H9 (cell line): Measurements from ENCODE around the gene CCDC40. TPM values are rescaled to one million over a fixed set of nuclear protein-coding genes. Genes with fewer than 3 reads are reported as not detected.

Experiments used
- DNase-seq: peaks from one replicate; pipeline ENCODE4 v3.0.0-alpha.2; 2017
- H2AFZ ChIP-seq: one replicate; pipeline ENCODE4 v1.6.1; 2013; ENCODE audit warnings: mild to moderate bottlenecking, low read length, control low read depth, moderate library complexity
- H2AK5ac ChIP-seq: 2 replicates; pipeline ENCODE4 v1.6.1; 2013; ENCODE audit warnings: low read length, control low read depth, mixed read lengths; ENCODE audit not compliant: insufficient read length
- H2BK120ac ChIP-seq: one replicate; pipeline ENCODE4 v1.6.1; 2013; ENCODE audit warnings: low read depth, mild to moderate bottlenecking, low read length, control low read depth, inconsistent platforms; ENCODE audit not compliant: poor library complexity, severe bottlenecking
- H2BK12ac ChIP-seq: 2 replicates; pipeline ENCODE4 v1.6.1; 2013; ENCODE audit warnings: low read length, control low read depth, mixed read lengths, low read depth; ENCODE audit not compliant: insufficient read length
- H2BK15ac ChIP-seq: 2 replicates; pipeline ENCODE4 v1.6.1; 2013; ENCODE audit warnings: low read depth, low read length, control low read depth
- H2BK20ac ChIP-seq: one replicate; pipeline ENCODE4 v1.6.1; 2013; ENCODE audit warnings: low read depth, mild to moderate bottlenecking, low read length, control low read depth, inconsistent platforms; ENCODE audit not compliant: poor library complexity, severe bottlenecking
- H2BK5ac ChIP-seq: 2 replicates; pipeline ENCODE4 v1.6.1; 2013; ENCODE audit warnings: low read length, control low read depth, mixed read lengths; ENCODE audit not compliant: insufficient read length
- H3K14ac ChIP-seq: 2 replicates; pipeline ENCODE4 v1.6.1; 2013; ENCODE audit warnings: low read length, control low read depth; ENCODE audit not compliant: insufficient read depth
- H3K18ac ChIP-seq: 2 replicates; pipeline ENCODE4 v1.6.1; 2013; ENCODE audit warnings: low read depth, mild to moderate bottlenecking, mixed read lengths, low read length, control low read depth; ENCODE audit not compliant: insufficient read length
- H3K23ac ChIP-seq: 2 replicates; pipeline ENCODE4 v1.6.1; 2013; ENCODE audit warnings: low read length, control low read depth, mixed read lengths, low read depth; ENCODE audit not compliant: insufficient read length
- H3K23me2 ChIP-seq: 2 replicates; pipeline ENCODE4 v1.6.1; 2013; ENCODE audit warnings: low read depth, mild to moderate bottlenecking, mixed read lengths, low read length, control low read depth; ENCODE audit not compliant: insufficient read length, poor library complexity, severe bottlenecking
- H3K27ac ChIP-seq: 2 replicates; pipeline ENCODE4 v1.5.1; 2013; ENCODE audit warnings: low read length, control low read depth, mixed read lengths, low read depth; ENCODE audit not compliant: insufficient read length
- H3K27me3 ChIP-seq: 2 replicates; pipeline ENCODE4 v1.6.1; 2013; ENCODE audit warnings: low read length, control low read depth, inconsistent platforms; ENCODE audit not compliant: insufficient read depth
- H3K4ac ChIP-seq: 2 replicates; pipeline ENCODE4 v1.6.1; 2013; ENCODE audit warnings: low read depth, mild to moderate bottlenecking, control low read depth, inconsistent platforms, low read length, moderate library complexity
- H3K4me1 ChIP-seq: 2 replicates; pipeline ENCODE4 v1.6.1; 2013; ENCODE audit warnings: low read length, control low read depth, inconsistent platforms; ENCODE audit not compliant: insufficient read depth
- H3K4me2 ChIP-seq: 2 replicates; pipeline ENCODE4 v1.6.1; 2013; ENCODE audit warnings: low read length, control low read depth, mixed read lengths; ENCODE audit not compliant: insufficient read length, insufficient read depth
- H3K56ac ChIP-seq: 2 replicates; pipeline ENCODE4 v1.6.1; 2013; ENCODE audit warnings: low read depth, mild to moderate bottlenecking, mixed read lengths, low read length, control low read depth; ENCODE audit not compliant: insufficient read length
- H3K79me1 ChIP-seq: 2 replicates; pipeline ENCODE4 v1.6.1; 2013; ENCODE audit warnings: low read depth, mild to moderate bottlenecking, moderate library complexity, low read length, control low read depth, inconsistent platforms; ENCODE audit not compliant: insufficient read depth, poor library complexity, severe bottlenecking
- H3K79me2 ChIP-seq: 2 replicates; pipeline ENCODE4 v1.6.1; 2013; ENCODE audit warnings: low read length, control low read depth, inconsistent platforms; ENCODE audit not compliant: insufficient read depth
- H3K9ac ChIP-seq: 2 replicates; pipeline ENCODE4 v1.6.1; 2013; ENCODE audit warnings: low read length, control low read depth, mixed read lengths; ENCODE audit not compliant: insufficient read length; ENCODE audit errors: extremely low read depth
- H3K9me3 ChIP-seq: one replicate; pipeline ENCODE4 v1.6.1; 2013; ENCODE audit warnings: low read depth, low read length, inconsistent platforms; ENCODE audit not compliant: control insufficient read depth
- H3T11ph ChIP-seq: one replicate; pipeline ENCODE4 v1.6.1; 2013; ENCODE audit warnings: mild to moderate bottlenecking, low read length, control low read depth, inconsistent platforms
- H4K20me1 ChIP-seq: one replicate; pipeline ENCODE4 v1.6.1; 2013; ENCODE audit not compliant: control insufficient read depth, insufficient read length, insufficient read depth
- H4K5ac ChIP-seq: 2 replicates; pipeline ENCODE4 v1.6.1; 2013; ENCODE audit warnings: low read depth, mild to moderate bottlenecking, mixed read lengths, low read length, control low read depth; ENCODE audit not compliant: insufficient read length
- H4K8ac ChIP-seq: replicated peaks from 2 replicates; pipeline ENCODE4 v1.6.1; 2013; ENCODE audit warnings: low read length, control low read depth, mixed read lengths, low read depth; ENCODE audit not compliant: insufficient read length
- H4K91ac ChIP-seq: 2 replicates; pipeline ENCODE4 v1.6.1; 2013; ENCODE audit warnings: low read depth, mild to moderate bottlenecking, moderate library complexity, mixed read lengths, low read length, control low read depth; ENCODE audit not compliant: insufficient read length
- H3K27ac Mint-ChIP-seq, 3 experiments: 2 replicates in 2 of 3; 3 replicates in 1 of 3; pipeline ENCODE4 v1.8.0; 2020 to 2021; ENCODE audit warnings: mixed read lengths in 3 of 3, mild to moderate bottlenecking in 1 of 3, moderate library complexity in 1 of 3
- H3K27me3 Mint-ChIP-seq: 2 replicates; pipeline ENCODE4 v1.8.0; 2021; ENCODE audit warnings: low read depth, mild to moderate bottlenecking, moderate library complexity, mixed read lengths
- H3K36me3 Mint-ChIP-seq, 3 experiments: 2 replicates in 2 of 3; 3 replicates in 1 of 3; pipeline ENCODE4 v1.8.0; 2020 to 2021; ENCODE audit warnings: low read depth in 3 of 3, mixed read lengths in 3 of 3; ENCODE audit not compliant: insufficient read depth in 1 of 3
- H3K4me1 Mint-ChIP-seq, 2 experiments: 2 replicates each; pipeline ENCODE4 v1.8.0; 2020; ENCODE audit warnings: mixed read lengths in 2 of 2
- H3K4me3 Mint-ChIP-seq, 2 experiments: 2 replicates in 1 of 2; 3 replicates in 1 of 2; pipeline ENCODE4 v1.8.0; 2020 to 2021; ENCODE audit warnings: mild to moderate bottlenecking in 2 of 2, mixed read lengths in 2 of 2, moderate library complexity in 1 of 2
- H3K9me3 Mint-ChIP-seq, 2 experiments: 2 replicates in 1 of 2; 3 replicates in 1 of 2; pipeline ENCODE4 v1.8.0; 2020; ENCODE audit warnings: mild to moderate bottlenecking in 2 of 2, mixed read lengths in 2 of 2, moderate library complexity in 1 of 2
- WGBS: extraction: QIAGEN DNeasy Blood & Tissue Kit; methylation state at CpG from one replicate; pipeline ENCODE4 v1.1.7; 2013; ENCODE audit warnings: missing lambda C conversion rate, low lambda C conversion rate, mixed read lengths; ENCODE audit not compliant: insufficient read length; ENCODE audit errors: extremely low coverage; 5-methylcytosine and 5-hydroxymethylcytosine counted together
- total RNA-seq: library from RNA; stranded (reverse); gene quantifications from 2 replicates; pipeline ENCODE4 v1.2.1, GENCODE V29; 2021
- TF ChIP-seq, protein P1 (sequence below): fragments of 200-600 bp; sonication (generic); conservative IDR thresholded peaks from 3 replicates; pipeline ENCODE4 v1.8.0; 2021; ENCODE audit warnings: antibody characterized with exemption, mild to moderate bottlenecking

The CCDC40 gene
- total RNA-seq, 1 experiment from 2014 or later = 8.9 TPM

DNA sequence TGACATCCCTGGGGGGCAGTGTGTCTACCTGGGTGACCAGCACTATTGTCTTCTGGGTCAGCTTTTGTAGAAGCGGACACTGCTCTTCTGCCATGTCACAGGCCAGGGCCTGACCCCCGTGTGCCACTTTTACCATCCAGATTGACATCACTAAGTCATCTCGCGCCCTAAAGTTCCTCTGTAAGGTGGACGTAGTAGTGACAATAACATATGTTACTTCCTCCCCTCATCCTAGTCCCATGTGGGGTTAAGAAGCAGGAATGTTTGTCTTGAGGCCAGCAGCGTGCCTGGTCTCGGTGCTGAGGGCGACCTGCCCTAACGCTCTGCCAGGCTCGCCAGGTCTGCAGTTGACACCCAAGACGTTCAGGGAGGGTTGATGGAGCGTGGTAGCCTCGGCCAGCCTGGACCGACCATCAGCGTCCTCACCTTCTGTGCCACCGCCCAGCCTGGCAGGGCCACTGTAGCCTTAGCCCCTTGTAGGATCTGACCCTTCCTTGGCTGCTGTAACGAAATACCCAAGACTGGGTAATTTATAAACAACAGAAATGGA lies 85.7 kb downstream of the CCDC40 start:
- Histone ChIP-seq H4K91ac (no peak overlapping the region), H3K9me3 (no peaks in the 10 kb centered on the region), H2BK12ac (no peak overlapping the region), H3K4me2 (no peak overlapping the region), H3K9ac (no peak overlapping the region), H2BK20ac (no peak overlapping the region), H2AK5ac (no peak overlapping the region), H3T11ph (no peak overlapping the region), H3K14ac (no peak overlapping the region), H3K79me1 (no peaks in the 10 kb centered on the region), H4K5ac (no peak overlapping the region), H4K20me1 (no peaks in the 10 kb centered on the region), H3K4ac (no peak overlapping the region), H3K4me1 (peaks cover 9% of the 10 kb centered on the region; the same call in 1 of the 2 replicates), H3K56ac (no peak overlapping the region), H2AFZ (no peak overlapping the region), H2BK120ac (no peak overlapping the region), H4K8ac (no peak overlapping the region), H3K18ac (no peak overlapping the region), H3K27ac (no peak overlapping the region), H3K27me3 (no peaks in the 10 kb centered on the region), H2BK15ac (no peak overlapping the region), H3K23ac (no peak overlapping the region), H2BK5ac (no peak overlapping the region), H3K23me2 (no peaks in the 10 kb centered on the region), H3K79me2 (no peaks in the 10 kb centered on the region)
- TF ChIP-seq, protein P1, sequence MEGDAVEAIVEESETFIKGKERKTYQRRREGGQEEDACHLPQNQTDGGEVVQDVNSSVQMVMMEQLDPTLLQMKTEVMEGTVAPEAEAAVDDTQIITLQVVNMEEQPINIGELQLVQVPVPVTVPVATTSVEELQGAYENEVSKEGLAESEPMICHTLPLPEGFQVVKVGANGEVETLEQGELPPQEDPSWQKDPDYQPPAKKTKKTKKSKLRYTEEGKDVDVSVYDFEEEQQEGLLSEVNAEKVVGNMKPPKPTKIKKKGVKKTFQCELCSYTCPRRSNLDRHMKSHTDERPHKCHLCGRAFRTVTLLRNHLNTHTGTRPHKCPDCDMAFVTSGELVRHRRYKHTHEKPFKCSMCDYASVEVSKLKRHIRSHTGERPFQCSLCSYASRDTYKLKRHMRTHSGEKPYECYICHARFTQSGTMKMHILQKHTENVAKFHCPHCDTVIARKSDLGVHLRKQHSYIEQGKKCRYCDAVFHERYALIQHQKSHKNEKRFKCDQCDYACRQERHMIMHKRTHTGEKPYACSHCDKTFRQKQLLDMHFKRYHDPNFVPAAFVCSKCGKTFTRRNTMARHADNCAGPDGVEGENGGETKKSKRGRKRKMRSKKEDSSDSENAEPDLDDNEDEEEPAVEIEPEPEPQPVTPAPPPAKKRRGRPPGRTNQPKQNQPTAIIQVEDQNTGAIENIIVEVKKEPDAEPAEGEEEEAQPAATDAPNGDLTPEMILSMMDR = no peak
- Mint-ChIP-seq H3K9me3 (no peaks in the 10 kb centered on the region), H3K27me3 (peaks cover 3% of the 10 kb centered on the region; the same call in 1 of the 2 replicates), H3K36me3 (peaks cover 0 to 7% (median 0%) of the 10 kb centered on the region in 3 experiments; a peak in 2 of 7 replicates), H3K4me1 (peaks cover 13 to 38% of the 10 kb centered on the region in 2 experiments), H3K4me3 (no peak overlapping the region), H3K27ac (no peak overlapping the region)
- no CpG with 5 or more reads among the region's 17 CpGs for WGBS
- DNase-seq = no peak
